OCI-LY1 (cell line): ENCODE measurements around the gene TMEM53.

ENCODE experiments used
- H2AFZ ChIP-seq: fragments of 200-600 bp; sonication (generic), shearing (Covaris generic); 2 replicates; pipeline ENCODE4 v1.6.0; 2014; ENCODE audit warnings: antibody characterized with exemption, mild to moderate bottlenecking, low read length
- H3F3A ChIP-seq: fragments of 200-600 bp; sonication (generic), shearing (Covaris generic); 2 replicates; pipeline ENCODE4 v1.6.0; 2014; ENCODE audit warnings: mild to moderate bottlenecking, antibody characterized with exemption, low read length, moderate library complexity; ENCODE audit not compliant: insufficient read depth
- H3K27ac ChIP-seq: fragments of 200-600 bp; sonication (generic); 2 replicates; pipeline ENCODE4 v1.5.1; 2014; ENCODE audit warnings: low read length, mixed run types, mild to moderate bottlenecking, low read depth; ENCODE audit not compliant: poor library complexity, severe bottlenecking
- H3K27me3 ChIP-seq: fragments of 200-600 bp; sonication (generic); 2 replicates; pipeline ENCODE4 v1.6.0; 2014; ENCODE audit warnings: antibody characterized with exemption, mild to moderate bottlenecking, low read length, moderate library complexity; ENCODE audit not compliant: insufficient read depth
- H3K36me3 ChIP-seq: fragments of 200-600 bp; sonication (generic); 2 replicates; pipeline ENCODE4 v1.6.1; 2014; ENCODE audit warnings: mild to moderate bottlenecking, antibody characterized with exemption, low read length, moderate library complexity, mixed read lengths; ENCODE audit not compliant: insufficient read depth
- H3K4me1 ChIP-seq: fragments of 200-600 bp; sonication (generic); 2 replicates; pipeline ENCODE4 v1.5.1; 2014; ENCODE audit warnings: mild to moderate bottlenecking, low read length, moderate library complexity; ENCODE audit not compliant: insufficient read depth, severe bottlenecking
- H3K4me2 ChIP-seq: fragments of 200-600 bp; sonication (generic), shearing (Covaris generic); 2 replicates; pipeline ENCODE4 v1.6.1; 2014; ENCODE audit warnings: low read length
- H3K4me3 ChIP-seq: fragments of 200-600 bp; sonication (generic); 2 replicates; pipeline ENCODE4 v1.5.1; 2014; ENCODE audit warnings: low read length, low read depth, mild to moderate bottlenecking, mixed read lengths; ENCODE audit not compliant: poor library complexity, severe bottlenecking
- H3K79me2 ChIP-seq: fragments of 200-600 bp; shearing (Covaris generic); 2 replicates; pipeline ENCODE4 v1.6.1; 2016; ENCODE audit warnings: mixed run types, low read length, mixed read lengths; ENCODE audit not compliant: insufficient read depth
- H3K9ac ChIP-seq: fragments of 200-600 bp; sonication (generic), shearing (Covaris generic); 2 replicates; pipeline ENCODE4 v1.6.1; 2014; ENCODE audit warnings: mild to moderate bottlenecking, low read length, mixed read lengths
- H3K9me2 ChIP-seq: fragments of 200-600 bp; sonication (generic), shearing (Covaris generic); 2 replicates; pipeline ENCODE4 v1.6.1; 2014; ENCODE audit warnings: low read depth, mild to moderate bottlenecking, low read length, mixed read lengths
- H3K9me3 ChIP-seq: fragments of 200-600 bp; shearing (Covaris generic); 2 replicates; pipeline ENCODE4 v1.6.1; 2014; ENCODE audit warnings: low read length, mixed read lengths
- H4K20me1 ChIP-seq: fragments of 200-600 bp; sonication (generic), shearing (Covaris generic); 2 replicates; pipeline ENCODE4 v1.6.0; 2016; ENCODE audit warnings: mild to moderate bottlenecking, low read length; ENCODE audit not compliant: insufficient read depth
- EZH2 ChIP-seq: fragments of 200-600 bp; sonication (generic), shearing (Covaris generic); IDR thresholded peaks from 2 replicates; pipeline ENCODE4 v1.8.0; 2017; ENCODE audit warnings: borderline replicate concordance, mixed run types, mild to moderate bottlenecking, antibody characterized with exemption, low read length, moderate library complexity, mixed read lengths
- TF ChIP-seq, protein P1 (sequence below): fragments of 200-600 bp; sonication (generic), shearing (Covaris generic); IDR thresholded peaks from 2 replicates; pipeline ENCODE4 v1.5.1; 2017; ENCODE audit warnings: mild to moderate bottlenecking, antibody characterized with exemption, low read length, moderate library complexity, mixed read lengths

Gene TMEM53

DNA sequence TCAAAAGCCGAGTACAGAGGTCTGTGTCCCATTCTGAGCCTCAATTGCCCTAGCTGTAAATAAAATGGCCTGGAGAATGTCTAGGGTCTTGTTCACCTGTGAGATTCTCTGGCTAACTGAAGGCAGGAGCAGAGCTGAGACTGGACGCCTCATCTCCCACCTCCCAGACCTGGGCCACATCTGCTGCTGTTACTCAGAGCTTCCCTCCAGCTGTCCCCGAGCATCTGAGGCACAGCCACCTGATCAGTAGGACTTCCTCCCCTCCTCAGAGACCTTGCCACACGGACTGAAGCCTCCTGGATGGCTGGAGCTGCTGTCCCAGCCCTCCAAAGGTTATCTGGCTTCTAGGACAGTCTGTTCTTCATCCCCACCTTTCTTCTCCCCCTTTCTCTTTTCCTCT, 62.4 kb downstream of the TMEM53 start:
- no peak overlapping the region for H3K4me3 ChIP-seq
- H3K9ac ChIP-seq = no peak overlapping the region
- no peaks in the 10 kb centered on the region for H3F3A ChIP-seq

DNA sequence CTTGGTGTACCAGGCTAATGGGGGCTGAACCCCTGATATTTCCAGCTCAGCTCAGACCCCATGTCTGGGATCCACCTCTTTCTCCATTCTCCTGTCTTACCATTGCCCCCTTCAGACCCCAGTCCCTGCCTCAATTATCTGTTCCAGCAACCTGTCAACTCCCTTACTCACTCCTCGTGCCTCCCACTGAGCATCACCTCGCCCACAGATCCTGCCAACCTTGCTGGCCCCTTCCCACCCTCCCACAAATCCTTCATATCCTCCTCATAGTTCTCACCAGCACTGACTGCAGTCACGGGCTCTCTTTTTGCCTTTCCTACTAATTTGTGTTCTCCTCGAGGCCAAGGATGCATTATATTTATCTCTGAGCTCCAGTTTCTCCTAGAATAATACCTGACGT, 62.9 kb downstream of the TMEM53 start:
- H3K79me2 ChIP-seq = no peaks in the 10 kb centered on the region
- no peak overlapping the region for H3K4me3 ChIP-seq
- no peak overlapping the region for H3K4me2 ChIP-seq
- H3K9me2 ChIP-seq = no peaks in the 10 kb centered on the region
- no peaks in the 10 kb centered on the region for H4K20me1 ChIP-seq
- H3K27me3 ChIP-seq = no peaks in the 10 kb centered on the region
- no peak for TF ChIP-seq EZH2
- TF ChIP-seq, protein P1, sequence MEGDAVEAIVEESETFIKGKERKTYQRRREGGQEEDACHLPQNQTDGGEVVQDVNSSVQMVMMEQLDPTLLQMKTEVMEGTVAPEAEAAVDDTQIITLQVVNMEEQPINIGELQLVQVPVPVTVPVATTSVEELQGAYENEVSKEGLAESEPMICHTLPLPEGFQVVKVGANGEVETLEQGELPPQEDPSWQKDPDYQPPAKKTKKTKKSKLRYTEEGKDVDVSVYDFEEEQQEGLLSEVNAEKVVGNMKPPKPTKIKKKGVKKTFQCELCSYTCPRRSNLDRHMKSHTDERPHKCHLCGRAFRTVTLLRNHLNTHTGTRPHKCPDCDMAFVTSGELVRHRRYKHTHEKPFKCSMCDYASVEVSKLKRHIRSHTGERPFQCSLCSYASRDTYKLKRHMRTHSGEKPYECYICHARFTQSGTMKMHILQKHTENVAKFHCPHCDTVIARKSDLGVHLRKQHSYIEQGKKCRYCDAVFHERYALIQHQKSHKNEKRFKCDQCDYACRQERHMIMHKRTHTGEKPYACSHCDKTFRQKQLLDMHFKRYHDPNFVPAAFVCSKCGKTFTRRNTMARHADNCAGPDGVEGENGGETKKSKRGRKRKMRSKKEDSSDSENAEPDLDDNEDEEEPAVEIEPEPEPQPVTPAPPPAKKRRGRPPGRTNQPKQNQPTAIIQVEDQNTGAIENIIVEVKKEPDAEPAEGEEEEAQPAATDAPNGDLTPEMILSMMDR = no peak
- no peaks in the 10 kb centered on the region for H3K9me3 ChIP-seq
- no peaks in the 10 kb centered on the region for H3K36me3 ChIP-seq
- H3K4me1 ChIP-seq = no peaks in the 10 kb centered on the region
- H3F3A ChIP-seq = no peaks in the 10 kb centered on the region
- no peak overlapping the region for H3K9ac ChIP-seq
- no peak overlapping the region for H2AFZ ChIP-seq
- H3K27ac ChIP-seq = no peak overlapping the region

More for the DNA sequence above, 62.4 kb downstream of the TMEM53 start:
- Histone ChIP-seq H4K20me1 (no peaks in the 10 kb centered on the region), H3K4me2 (no peak overlapping the region), H3K4me1 (no peaks in the 10 kb centered on the region), H2AFZ (no peak overlapping the region), H3K27ac (no peak overlapping the region), H3K9me3 (no peaks in the 10 kb centered on the region), H3K27me3 (no peaks in the 10 kb centered on the region), H3K9me2 (no peaks in the 10 kb centered on the region), H3K36me3 (no peaks in the 10 kb centered on the region), H3K79me2 (no peaks in the 10 kb centered on the region)
- TF ChIP-seq, protein P1 = no peak
- no peak for TF ChIP-seq EZH2

DNA sequence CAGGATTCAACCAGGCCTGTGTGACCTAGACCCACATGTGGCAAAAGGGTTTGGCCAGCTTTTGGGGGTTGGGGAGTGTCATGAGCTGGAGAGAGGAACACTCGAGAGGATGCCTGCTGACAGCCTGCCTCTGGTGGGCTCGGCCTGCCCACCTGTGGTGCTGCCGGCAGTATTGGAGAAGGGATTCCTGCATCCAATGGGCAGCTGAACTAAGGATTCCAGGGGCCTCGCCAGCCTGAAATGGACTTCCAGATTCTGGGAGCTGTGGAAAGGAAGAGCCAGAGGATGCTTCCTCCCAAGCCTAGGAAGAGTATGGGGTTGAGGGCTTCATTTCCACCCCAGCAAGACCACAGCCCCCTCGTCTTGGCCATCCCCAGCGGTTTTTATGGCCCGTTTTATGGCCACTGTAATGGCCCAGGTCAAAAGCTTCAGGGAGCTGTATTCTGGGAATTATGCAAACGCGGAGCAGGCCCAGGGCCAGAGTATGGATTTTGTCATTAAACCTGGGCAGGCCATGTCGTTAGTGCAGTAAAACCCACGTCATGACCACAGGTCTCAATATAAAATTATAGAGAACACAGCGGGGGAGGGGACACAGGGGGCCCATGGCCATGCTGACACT, 63.6 kb downstream of the TMEM53 start:
- H3K79me2 ChIP-seq = no peaks in the 10 kb centered on the region
- H3K9me3 ChIP-seq = no peaks in the 10 kb centered on the region
- no peaks in the 10 kb centered on the region for H3K27me3 ChIP-seq
- TF ChIP-seq, protein P1 = no peak
- TF ChIP-seq EZH2 = no peak
- no peaks in the 10 kb centered on the region for H3K9me2 ChIP-seq
- H3K4me3 ChIP-seq = no peak overlapping the region
- no peaks in the 10 kb centered on the region for H3F3A ChIP-seq
- no peak overlapping the region for H3K9ac ChIP-seq
- no peak overlapping the region for H2AFZ ChIP-seq
- H3K4me2 ChIP-seq = no peak overlapping the region
- no peaks in the 10 kb centered on the region for H3K4me1 ChIP-seq
- H3K27ac ChIP-seq = no peak overlapping the region
- H4K20me1 ChIP-seq = no peaks in the 10 kb centered on the region
- H3K36me3 ChIP-seq = no peaks in the 10 kb centered on the region
